NCI-H1436 treated with DMSO at 0.1 percent for 48 hours (cell line): Measurements from ENCODE around the gene CDH6.

ENCODE experiments used
- DNase-seq: peaks from one replicate; lab custom pipeline; 2025; lab: John Stamatoyannopoulos, UW

The CDH6 gene

GRCh38 chr5:31193591-31194467 lies at the start of gene CDH6:
TSS of gene CDH6 (plus strand) at chr5:31193686. CDS start at chr5:31267474, 73,788 bp downstream.
- no peak for DNase-seq

- DNase-seq, result no peak
Observed at GRCh38 chr5:31144364-31144763, 49.1 kb upstream of the CDH6 start.

- no peak for DNase-seq
Observed at GRCh38 chr5:31148959-31149475, 44.5 kb upstream of the CDH6 start.

- no peak for DNase-seq
Observed at GRCh38 chr5:31153521-31153920, 40.0 kb upstream of the CDH6 start.

- no peak for DNase-seq
Observed at GRCh38 chr5:31156631-31157160, 36.8 kb upstream of the CDH6 start.

GRCh38 chr5:31157720-31158119 lies 35.8 kb upstream of the CDH6 start:
- DNase-seq, result no peak

GRCh38 chr5:31158686-31159085 lies 34.8 kb upstream of the CDH6 start:
- no peak for DNase-seq

- DNase-seq, result no peak
Observed at GRCh38 chr5:31161781-31162181, 31.7 kb upstream of the CDH6 start.

GRCh38 chr5:31165729-31166128 lies 27.8 kb upstream of the CDH6 start:
- no peak for DNase-seq

GRCh38 chr5:31169379-31169778 lies 24.1 kb upstream of the CDH6 start:
- no peak for DNase-seq

- no peak for DNase-seq
Observed at GRCh38 chr5:31172881-31173280, 20.6 kb upstream of the CDH6 start.

GRCh38 chr5:31173614-31174013 lies 19.9 kb upstream of the CDH6 start:
- no peak for DNase-seq

GRCh38 chr5:31181376-31181987 lies 12.0 kb upstream of the CDH6 start:
- DNase-seq, result no peak

GRCh38 chr5:31182136-31182535 lies 11.3 kb upstream of the CDH6 start:
- DNase-seq, result no peak

- no peak for DNase-seq
Observed at GRCh38 chr5:31185951-31186350, 7.5 kb upstream of the CDH6 start.

GRCh38 chr5:31186672-31187267 lies 6.7 kb upstream of the CDH6 start:
- DNase-seq, result no peak

- no peak for DNase-seq
Observed at GRCh38 chr5:31187591-31187990, 5.9 kb upstream of the CDH6 start.

- no peak for DNase-seq
Observed at GRCh38 chr5:31192442-31192841, 1.0 kb upstream of the CDH6 start.

GRCh38 chr5:31193116-31193515 lies 370 bp upstream of the CDH6 start:
- no peak for DNase-seq

- DNase-seq, result no peak
Observed at GRCh38 chr5:31194468-31194813, 955 bp downstream of the CDH6 start.

GRCh38 chr5:31194892-31195555 lies 1.5 kb downstream of the CDH6 start:
- no peak for DNase-seq

- DNase-seq, result no peak
Observed at GRCh38 chr5:31196309-31196708, 2.8 kb downstream of the CDH6 start.
